H1 (cell line): ENCODE results near the gene FCF1. TPM values are rescaled to one million over a fixed set of nuclear protein-coding genes. Genes with fewer than 3 reads are reported as not detected.

ENCODE experiments used
- CTCF ChIA-PET: fragments of 300-600 bp; sonication (Branson Sonifier 250); formaldehyde crosslinking; loops from one replicate; lab custom pipeline; 2021; ENCODE audit not compliant: partially characterized antibody; lab: Charles Lee
- POLR2A ChIA-PET: fragments of 300-600 bp; sonication (Branson Sonifier 250); formaldehyde crosslinking; loops from one replicate; lab custom pipeline; 2021; ENCODE audit warnings: inconsistent platforms; ENCODE audit not compliant: partially characterized antibody; lab: Charles Lee
- DNase-seq, 2 experiments: peaks; one replicate each; pipeline versions ENCODE4 v3.0.0 to v3.0.0-alpha.2; 2010 to 2022; ENCODE audit warnings: low spot score in 2 of 2, low read depth in 1 of 2, mixed read lengths in 1 of 2
- FAIRE-seq: peaks from 2 replicates; lab custom pipeline; 2011; peaks lifted over from hg19 to GRCh38; lab: Jason Lieb, UNC
- H2AFZ ChIP-seq: 2 replicates; pipeline ENCODE4 v1.8.1; 2012; ENCODE audit warnings: low read length, inconsistent platforms
- H2AK5ac ChIP-seq: 2 replicates; pipeline ENCODE4 v1.6.1; 2013; ENCODE audit warnings: low read depth, low read length
- H2BK120ac ChIP-seq: replicated peaks from 2 replicates; pipeline ENCODE3; 2013; ENCODE audit warnings: low read depth, low read length, inconsistent platforms
- H2BK12ac ChIP-seq: 2 replicates; pipeline ENCODE4 v1.6.1; 2013; ENCODE audit warnings: low read depth, low read length
- H2BK15ac ChIP-seq: 2 replicates; pipeline ENCODE4 v1.6.1; 2013; ENCODE audit warnings: low read length
- H2BK20ac ChIP-seq: 2 replicates; pipeline ENCODE4 v1.6.1; 2013; ENCODE audit warnings: low read length
- H2BK5ac ChIP-seq: 2 replicates; pipeline ENCODE4 v1.6.1; 2013; ENCODE audit warnings: low read depth, low read length
- H3K14ac ChIP-seq: 2 replicates; pipeline ENCODE4 v1.6.1; 2013; ENCODE audit warnings: inconsistent platforms; ENCODE audit not compliant: insufficient read length
- H3K18ac ChIP-seq: 2 replicates; pipeline ENCODE4 v1.6.1; 2013; ENCODE audit warnings: low read length; ENCODE audit errors: extremely low read depth
- H3K23ac ChIP-seq: 2 replicates; pipeline ENCODE4 v1.6.1; 2013; ENCODE audit warnings: inconsistent platforms; ENCODE audit not compliant: insufficient read length
- H3K23me2 ChIP-seq: 2 replicates; pipeline ENCODE4 v1.6.1; 2013; ENCODE audit warnings: low read depth, low read length
- H3K27ac ChIP-seq: 2 replicates; pipeline ENCODE4 v1.6.1; 2011; ENCODE audit warnings: low read depth, low read length, inconsistent platforms
- H3K27me3 ChIP-seq, 4 experiments: replicated peaks in 1 of 4; 1 replicate in 1 of 4; 2 replicates in 3 of 4; pipeline versions ENCODE4 v1.6.1 to v1.8.1; 2011 to 2013; ENCODE audit warnings: low read length in 3 of 4, mild to moderate bottlenecking in 3 of 4, inconsistent platforms in 2 of 4, mixed read lengths in 2 of 4, moderate library complexity in 1 of 4; ENCODE audit not compliant: control insufficient read depth in 3 of 4, insufficient read depth in 3 of 4; ENCODE audit errors: extremely low read depth in 1 of 4
- H3K36me3 ChIP-seq, 4 experiments: 2 replicates each; pipeline versions ENCODE4 v1.6.1 to v1.8.1; 2011 to 2013; ENCODE audit warnings: mild to moderate bottlenecking in 4 of 4, low read length in 3 of 4, moderate library complexity in 2 of 4, control low read depth in 1 of 4, inconsistent platforms in 1 of 4; ENCODE audit not compliant: insufficient read depth in 4 of 4, control insufficient read depth in 2 of 4
- H3K4ac ChIP-seq: replicated peaks from 2 replicates; pipeline ENCODE3; 2013; ENCODE audit warnings: low read length, low read depth, mixed read lengths, inconsistent platforms; ENCODE audit not compliant: insufficient read length
- H3K4me1 ChIP-seq, 4 experiments: replicated peaks in 1 of 4; 1 replicate in 1 of 4; 2 replicates in 3 of 4; pipeline versions ENCODE4 v1.6.1 to v1.8.1; 2011 to 2013; ENCODE audit warnings: low read length in 3 of 4, inconsistent platforms in 2 of 4, mixed read lengths in 1 of 4; ENCODE audit not compliant: insufficient read depth in 4 of 4, control insufficient read depth in 3 of 4
- H3K4me2 ChIP-seq, 2 experiments: 2 replicates each; pipeline versions ENCODE4 v1.6.1 to v1.8.1; 2011 to 2013; ENCODE audit warnings: low read depth in 2 of 2, low read length in 2 of 2, control low read depth in 1 of 2, inconsistent platforms in 1 of 2, mild to moderate bottlenecking in 1 of 2; ENCODE audit not compliant: insufficient read depth in 1 of 2
- H3K4me3 ChIP-seq, 4 experiments: fragments of 200-600, 300-600 bp in 1 of 4; sonication (generic), shearing (Covaris generic), sonication (Bioruptor Twin) in 1 of 4; 2 replicates each; pipeline versions ENCODE4 v1.5.1 to v1.8.1; 2011 to 2016; ENCODE audit warnings: low read length in 4 of 4, low read depth in 3 of 4, control low read depth in 2 of 4, inconsistent platforms in 2 of 4, mild to moderate bottlenecking in 2 of 4, mixed read lengths in 1 of 4, moderate library complexity in 1 of 4; ENCODE audit not compliant: insufficient read depth in 2 of 4; ENCODE audit errors: extremely low read depth in 1 of 4
- H3K56ac ChIP-seq: replicated peaks from 2 replicates; pipeline ENCODE3; 2013; ENCODE audit warnings: low read depth, mild to moderate bottlenecking, mixed read lengths, low read length, inconsistent platforms; ENCODE audit not compliant: insufficient read length
- H3K79me1 ChIP-seq: 2 replicates; pipeline ENCODE4 v1.6.1; 2013; ENCODE audit warnings: low read depth, low read length, control low read depth
- H3K79me2 ChIP-seq, 2 experiments: 2 replicates each; pipeline versions ENCODE4 v1.6.1 to v1.8.1; 2012 to 2013; ENCODE audit warnings: low read length in 2 of 2, mild to moderate bottlenecking in 2 of 2, inconsistent platforms in 1 of 2; ENCODE audit not compliant: insufficient read depth in 2 of 2, control insufficient read depth in 1 of 2
- H3K9ac ChIP-seq, 4 experiments: replicated peaks in 1 of 4; 1 replicate in 1 of 4; 2 replicates in 3 of 4; pipeline versions ENCODE4 v1.6.1 to v1.8.1; 2011 to 2013; ENCODE audit warnings: low read depth in 3 of 4, low read length in 3 of 4, control low read depth in 2 of 4, mild to moderate bottlenecking in 2 of 4, moderate library complexity in 2 of 4, inconsistent platforms in 1 of 4; ENCODE audit errors: extremely low read depth in 1 of 4
- H3K9me3 ChIP-seq, 2 experiments: 2 replicates each; pipeline versions ENCODE4 v1.6.1 to v1.8.1; 2012 to 2013; ENCODE audit warnings: mild to moderate bottlenecking in 2 of 2, moderate library complexity in 2 of 2, control low read depth in 1 of 2, inconsistent platforms in 1 of 2, low read depth in 1 of 2, low read length in 1 of 2, mixed read lengths in 1 of 2; ENCODE audit not compliant: insufficient read depth in 2 of 2
- H4K20me1 ChIP-seq, 2 experiments: replicated peaks in 1 of 2; 2 replicates each; pipeline versions ENCODE3 to v1.8.1; 2011 to 2013; ENCODE audit warnings: inconsistent platforms in 2 of 2, low read length in 2 of 2, mild to moderate bottlenecking in 1 of 2; ENCODE audit not compliant: insufficient read depth in 2 of 2, control insufficient read depth in 1 of 2
- H4K5ac ChIP-seq: 2 replicates; pipeline ENCODE4 v1.6.1; 2013; ENCODE audit warnings: low read length, low read depth, mixed read lengths, inconsistent platforms; ENCODE audit not compliant: insufficient read length
- H4K8ac ChIP-seq: 2 replicates; pipeline ENCODE4 v1.8.0; 2013; ENCODE audit warnings: mild to moderate bottlenecking, moderate library complexity, low read length, inconsistent platforms; ENCODE audit not compliant: insufficient read depth; ENCODE audit errors: extremely low read depth
- H4K91ac ChIP-seq: replicated peaks from 2 replicates; pipeline ENCODE3; 2013; ENCODE audit warnings: low read length, mixed read lengths, inconsistent platforms; ENCODE audit not compliant: insufficient read length
- CREB1 ChIP-seq: IDR thresholded peaks from 2 replicates; pipeline ENCODE4 v1.6.1; 2012; ENCODE audit warnings: inconsistent platforms
- CTBP2 ChIP-seq: IDR thresholded peaks from 2 replicates; pipeline ENCODE4 v1.7.0; 2011; ENCODE audit warnings: borderline replicate concordance, mild to moderate bottlenecking, moderate library complexity, mixed read lengths, low read length; ENCODE audit not compliant: insufficient read depth, insufficient read length
- EP300 ChIP-seq, 2 experiments: IDR thresholded peaks; 1 replicate in 1 of 2; 2 replicates in 1 of 2; pipeline ENCODE4 v1.6.1; 2011 to 2012; ENCODE audit warnings: low read depth in 2 of 2, low read length in 2 of 2, mild to moderate bottlenecking in 2 of 2, borderline replicate concordance in 1 of 2, inconsistent platforms in 1 of 2, moderate library complexity in 1 of 2
- GABPA ChIP-seq: IDR thresholded peaks from 2 replicates; pipeline ENCODE4 v1.6.1; 2011; ENCODE audit warnings: mild to moderate bottlenecking, low read length, moderate library complexity, borderline replicate concordance; ENCODE audit not compliant: insufficient read depth
- KDM1A ChIP-seq: fragments of 200-600, 300-600 bp; sonication (generic); IDR thresholded peaks from 2 replicates; pipeline ENCODE4 v1.7.1; 2016; ENCODE audit warnings: mild to moderate bottlenecking, low read length, borderline replicate concordance
- KDM5A ChIP-seq: fragments of 200-600 bp; IDR thresholded peaks from 2 replicates; pipeline ENCODE4 v1.7.1; 2012; ENCODE audit warnings: mild to moderate bottlenecking, low read length, inconsistent platforms, mixed read lengths
- SIN3A ChIP-seq, 2 experiments: IDR thresholded peaks in 1 of 2; conservative IDR thresholded peaks in 1 of 2; 2 replicates each; pipeline ENCODE4 v1.6.1; 2011 to 2012; ENCODE audit warnings: low read length in 2 of 2, improper control_type of control experiment in 1 of 2, low read depth in 1 of 2, mild to moderate bottlenecking in 1 of 2
- SP1 ChIP-seq: IDR thresholded peaks from 2 replicates; pipeline ENCODE4 v1.6.1; 2011; ENCODE audit warnings: low read depth, low read length
- TBP ChIP-seq: IDR thresholded peaks from 2 replicates; pipeline ENCODE4 v1.6.1; 2011; ENCODE audit warnings: low read depth, low read length, improper control_type of control experiment
- ZNF274 ChIP-seq: IDR thresholded peaks from 2 replicates; pipeline ENCODE4 v1.7.0; 2012; ENCODE audit warnings: low read length, borderline replicate concordance; ENCODE audit errors: extremely low read depth
- WGBS, 2 experiments: shearing (Covaris generic) in 1 of 2; methylation state at CpG; one replicate each; pipeline versions ENCODE4 v1.1.6 to v1.1.7; 2013 to 2015; ENCODE audit warnings: low lambda C conversion rate in 2 of 2, mixed read lengths in 2 of 2, inconsistent platforms in 1 of 2, low coverage in 1 of 2, missing lambda C conversion rate in 1 of 2; ENCODE audit not compliant: insufficient replicate concordance in 2 of 2, insufficient coverage in 1 of 2, insufficient read length in 1 of 2; ENCODE audit errors: extremely low coverage in 1 of 2, missing lambda C conversion rate in 1 of 2; 5-methylcytosine and 5-hydroxymethylcytosine counted together
- polyA plus RNA-seq, 7 experiments: library from polyadenylated mRNA; depleted of rRNA in 3 of 7; stranded (reverse) in 5 of 7; unstranded in 2 of 7; fragments of >200 nt in 5 of 7; fragments of 200-250 nt in 2 of 7; gene quantifications; 1 replicate in 5 of 7; 2 replicates in 1 of 7; 4 replicates in 1 of 7; pipeline versions ENCODE4 v1.2.1 to v1.2.3, GENCODE V29; 2011 to 2013; ENCODE audit warnings: missing spikeins in 2 of 7, mixed read lengths in 2 of 7
- total RNA-seq: library from RNA; stranded (reverse); fragmentation: NEBNext Ultra II Directional; extraction: Animal tissue kit (Norgen Biotek cat#: 25700); gene quantifications from 2 replicates; pipeline ENCODE4 v1.2.1, GENCODE V29; 2021

Gene FCF1
- total and polyA plus RNA-seq, 2 of the 8 experiments (the other 6 are each of a cell fraction or from before 2014, with no cell fraction given) = 48.1 to 84.3 TPM

DNA sequence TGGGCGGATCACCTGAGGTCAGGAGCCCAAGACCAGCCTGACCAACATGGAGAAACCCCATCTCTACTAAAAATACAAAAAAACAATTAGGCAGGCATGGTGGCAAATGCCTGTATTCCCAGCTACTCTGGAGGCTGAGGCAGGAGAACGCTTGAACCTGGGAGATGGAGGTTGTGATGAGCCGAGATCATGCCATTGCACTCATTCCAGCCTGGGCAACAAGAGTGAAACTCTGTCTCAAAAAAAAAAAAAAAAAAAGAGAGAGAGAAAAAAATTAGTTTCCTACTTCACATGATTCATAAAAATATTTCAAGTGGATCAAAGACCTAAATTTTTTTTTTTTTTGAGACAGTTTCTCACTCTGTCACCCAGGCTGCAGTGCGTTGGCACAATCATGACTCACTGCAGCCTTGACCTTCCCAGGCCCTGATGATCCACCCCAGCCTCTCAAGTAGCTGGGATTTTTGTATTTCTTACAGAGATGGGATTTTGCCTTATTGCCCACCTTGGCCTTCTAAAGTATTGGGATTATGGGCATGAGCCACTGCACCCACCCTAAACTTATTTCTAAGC is 24.9 kb downstream of the FCF1 start:
- H2AK5ac ChIP-seq = no peak overlapping the region
- H3K56ac ChIP-seq = no peak overlapping the region
- FAIRE-seq (no peak), DNase-seq (no peak)
- no peak overlapping the region for H3K4ac ChIP-seq
- H4K91ac ChIP-seq = no peak overlapping the region
- no peak overlapping the region for H2BK120ac ChIP-seq
- no peak overlapping the region for H3K23ac ChIP-seq
- no peak overlapping the region for H4K5ac ChIP-seq
- no peak overlapping the region for H3K4me3 ChIP-seq
- no peak overlapping the region for H4K8ac ChIP-seq
- CTCF ChIA-PET = no interaction called here
- no peak overlapping the region for H2BK5ac ChIP-seq
- H3K9me3 ChIP-seq = no peaks in the 10 kb centered on the region
- no peaks in the 10 kb centered on the region for H4K20me1 ChIP-seq
- POLR2A ChIA-PET = interaction anchor here (0.5 kb wide), 1 partner anchor 23 kb away, joined by 3 read pairs; no protein-coding TSS in a partner anchor
- H3K14ac ChIP-seq = no peak overlapping the region
- no peaks in the 10 kb centered on the region for H3K23me2 ChIP-seq
- no peak overlapping the region for H3K27ac ChIP-seq
- H2BK12ac ChIP-seq = no peak overlapping the region
- H3K4me1 ChIP-seq = no peaks in the 10 kb centered on the region
- peaks cover 2 to 16% (median 10%) of the 10 kb centered on the region in 4 experiments; a peak in 7 of 8 replicates for H3K36me3 ChIP-seq
- H3K79me2 ChIP-seq = no peaks in the 10 kb centered on the region
- no peaks in the 10 kb centered on the region for H3K79me1 ChIP-seq
- H3K9ac ChIP-seq = no peak overlapping the region
- no peak overlapping the region for H3K18ac ChIP-seq
- no peak overlapping the region for H3K4me2 ChIP-seq
- H2AFZ ChIP-seq = no peak overlapping the region
- 93% methylated on average over 3 of the region's 4 CpGs; no CpG with 5 or more reads in 1 of the 2 experiments for WGBS, 2 experiments
- no peak overlapping the region for H2BK20ac ChIP-seq
- H3K27me3 ChIP-seq = no peaks in the 10 kb centered on the region
- H2BK15ac ChIP-seq = no peak overlapping the region
- TF ChIP-seq EP300 (IDR thresholded peaks at IDR 0.05; ENCODE audit: borderline replicate concordance in 1 of 2, low read depth in 2 of 2, low read length in 2 of 2) (no peak), KDM1A (no peak), CTBP2 (no peak), ZNF274 (no peak), CREB1 (no peak), TBP (no peak), SP1 (no peak), KDM5A (no peak), GABPA (no peak), SIN3A (conservative IDR thresholded peaks at IDR 0.05 in 1 of 2, IDR thresholded peaks at IDR 0.05 in 1 of 2; ENCODE audit: low read depth in 1 of 2, low read length in 2 of 2) (no peak)
